Head of caudate nucleus (tissue), 42 donors: ENCODE measurements around the gene CHEK2.
"Not testable (repeated sequence)": the region's sequence is repeated elsewhere in the genome, so short reads cannot be mapped to it uniquely, and the experiment has no call there.

Experiments used
- DNase-seq, 42 donors: peaks; one replicate each; pipeline versions ENCODE4 v3.0.0 to v3.0.0-alpha.2; 2020 to 2021; ENCODE audit warnings: mixed read lengths in 7 of 42
- intact Hi-C: fragments of 100-400 bp; cut with DNase I; formaldehyde crosslinking; loops from one replicate; pipeline ENCODE4 v1.15.0; 2022

CHEK2 gene

GRCh38 chr22:28741785-28742561 lies at the start of gene CHEK2, which contains the start of gene HSCB:
TSS of gene CHEK2 (minus strand) at chr22:28741820. CDS start at chr22:28734721, 7,099 bp downstream.
TSS of gene HSCB (plus strand) at chr22:28742039. CDS start at chr22:28742096, 57 bp downstream.
- intact Hi-C loops, result no loop called here
- peak; percentile 94 to 99 (median 98) for DNase-seq

GRCh38 chr22:28791124-28791523 lies 49.5 kb upstream of the CHEK2 start:
- DNase-seq, result no peak
- intact Hi-C loops, result no loop called here

GRCh38 chr22:28788601-28789000 lies 47.0 kb upstream of the CHEK2 start:
- intact Hi-C loops, result no loop called here
- DNase-seq, result no peak

GRCh38 chr22:28783786-28784671 lies 42.4 kb upstream of the CHEK2 start:
- DNase-seq, result no peak
- intact Hi-C loops, result no loop called here

GRCh38 chr22:28780296-28780695 lies 38.7 kb upstream of the CHEK2 start:
- DNase-seq, result no peak
- intact Hi-C loops, result no loop called here

- intact Hi-C loops, result no loop called here
- no peak for DNase-seq
Observed at GRCh38 chr22:28779833-28780232, 38.2 kb upstream of the CHEK2 start.

- DNase-seq, result no peak
- intact Hi-C loops, result no loop called here
Observed at GRCh38 chr22:28774378-28774777, 32.8 kb upstream of the CHEK2 start.

- intact Hi-C loops, result no loop called here
- no peak for DNase-seq
Observed at GRCh38 chr22:28773461-28773867, 31.8 kb upstream of the CHEK2 start.

- intact Hi-C loops, result no loop called here
- DNase-seq, result peak; percentile 95 to 99 (median 97)
Observed at GRCh38 chr22:28772633-28773460, 31.2 kb upstream of the CHEK2 start, which contains the start of gene CCDC117. TSS of gene CCDC117 (plus strand) at chr22:28772695. CDS start at chr22:28772850, 155 bp downstream.

- DNase-seq, result no peak
- intact Hi-C loops, result no loop called here
Observed at GRCh38 chr22:28771195-28771791, 29.7 kb upstream of the CHEK2 start.

GRCh38 chr22:28769394-28770085 lies 27.9 kb upstream of the CHEK2 start:
- intact Hi-C loops, result no loop called here
- DNase-seq, result no peak

- intact Hi-C loops, result no loop called here
- DNase-seq, result no peak
Observed at GRCh38 chr22:28768701-28769393, 27.2 kb upstream of the CHEK2 start.

- intact Hi-C loops, result no loop called here
- no peak for DNase-seq
Observed at GRCh38 chr22:28766628-28767027, 25.0 kb upstream of the CHEK2 start.

GRCh38 chr22:28762000-28762399 lies 20.4 kb upstream of the CHEK2 start:
- intact Hi-C loops, DNase-seq: not testable (repeated sequence)

- DNase-seq, result no peak
- intact Hi-C loops, result no loop called here
Observed at GRCh38 chr22:28761449-28761755, 19.8 kb upstream of the CHEK2 start.

- DNase-seq, result peak in 27 of 42 donors; percentile 8 to 69 (median 40)
Observed at GRCh38 chr22:28759861-28760560, 18.4 kb upstream of the CHEK2 start.

GRCh38 chr22:28754512-28754911 lies 12.9 kb upstream of the CHEK2 start:
- DNase-seq, intact Hi-C loops: not testable (repeated sequence)

More at GRCh38 chr22:28759861-28760560, 18.4 kb upstream of the CHEK2 start:
- intact Hi-C loops, result no loop called here
